ENCODE data around the gene RANBP2. TPM values are rescaled to one million over a fixed set of nuclear protein-coding genes. Genes with fewer than 3 reads are reported as not detected.

The RANBP2 gene
- total RNA-seq, 1 experiment from 2014 or later, result 23.7 TPM

DNA sequence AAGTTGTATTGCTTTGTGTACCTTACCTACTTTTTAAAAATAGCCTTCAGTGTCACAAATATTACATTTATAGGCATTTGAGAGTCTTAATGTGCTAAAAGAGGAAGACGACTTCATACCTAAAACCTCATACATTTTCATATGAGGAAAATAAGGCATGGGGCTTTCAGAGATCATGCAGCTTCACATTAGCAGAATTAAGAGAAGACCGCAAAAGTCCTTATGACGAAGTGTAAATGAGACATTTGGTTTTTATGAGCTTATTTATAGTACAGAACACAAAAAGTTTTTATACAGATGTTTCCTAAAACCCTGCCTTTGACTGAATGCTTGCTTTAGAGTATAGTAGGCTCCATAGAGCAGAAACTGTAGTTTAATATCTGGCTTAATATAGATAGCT is 57.2 kb downstream of the RANBP2 start:
- DNase-seq (ENCODE audit: low spot score), result no peak

GRCh38 chr2:108778857-108779256 is 59.6 kb downstream of the RANBP2 start:
- no peak for DNase-seq (ENCODE audit: low spot score)

DNA sequence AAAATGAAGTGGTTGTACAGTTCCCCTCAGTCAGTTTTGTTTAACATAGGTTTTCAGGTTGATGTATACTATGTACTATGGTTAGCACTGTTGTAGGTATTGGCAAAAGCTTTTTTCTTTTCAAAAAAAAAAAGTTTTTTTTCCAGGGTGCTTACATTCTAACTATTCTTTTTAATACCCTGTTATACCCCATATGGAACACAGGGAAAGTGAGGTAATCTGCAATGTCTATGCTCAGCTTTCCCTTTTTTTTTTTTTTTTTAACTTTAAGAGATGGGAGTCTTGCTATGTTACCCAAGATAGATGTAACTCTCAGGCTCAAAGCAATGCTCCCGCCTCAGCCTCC is 66.7 kb downstream of the RANBP2 start:
- DNase-seq (ENCODE audit: low spot score), result peak; percentile 11

DNA sequence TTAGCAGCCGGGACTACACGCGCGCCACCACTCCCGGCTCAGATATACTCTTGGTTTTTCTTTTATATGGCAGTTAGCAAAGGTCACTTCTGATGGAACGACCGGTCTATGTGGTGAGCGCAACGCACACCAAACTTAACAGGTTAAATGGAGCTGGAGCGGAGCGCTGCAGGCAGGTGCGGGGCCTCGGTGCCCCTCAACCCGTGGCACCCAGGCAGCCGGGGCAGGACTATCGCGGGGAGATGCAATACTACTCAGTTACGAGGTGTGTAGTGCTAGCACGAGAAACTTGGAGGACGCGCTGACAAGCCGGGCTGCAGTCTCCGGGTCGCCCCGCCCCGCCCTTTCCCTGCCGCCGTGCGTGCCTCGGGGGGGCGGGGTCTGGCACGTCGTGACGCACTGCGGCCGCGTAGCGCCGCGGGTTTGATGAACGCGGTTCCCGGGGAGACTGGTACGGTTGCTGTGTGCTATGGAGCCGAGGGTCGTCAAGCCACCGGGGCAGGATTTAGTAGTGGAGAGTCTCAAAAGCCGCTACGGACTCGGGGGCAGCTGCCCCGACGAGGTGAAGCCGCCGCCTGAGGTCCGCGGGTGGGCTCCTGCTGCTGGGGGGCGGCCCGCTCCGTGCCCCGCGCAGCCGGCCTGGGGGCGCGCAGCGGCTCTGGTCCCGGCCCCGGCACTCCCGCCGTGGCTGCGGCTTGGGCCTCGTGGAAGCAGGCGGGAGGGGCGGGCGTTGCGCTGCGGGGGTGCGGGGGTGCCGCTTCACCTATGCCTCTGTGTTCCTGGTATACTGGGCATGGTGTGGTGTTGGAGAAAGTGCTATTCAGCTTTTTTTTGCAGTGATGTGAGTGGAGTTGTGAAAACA is 67.3 kb downstream of the RANBP2 start, which contains the start of gene CCDC138:
Gene CCDC138 (plus strand): TSS at position 418 of the 862 bp plus-strand sequence. CDS start 52 bp downstream, at position 470.
- peak; percentile 92 for DNase-seq (ENCODE audit: low spot score)

DNA sequence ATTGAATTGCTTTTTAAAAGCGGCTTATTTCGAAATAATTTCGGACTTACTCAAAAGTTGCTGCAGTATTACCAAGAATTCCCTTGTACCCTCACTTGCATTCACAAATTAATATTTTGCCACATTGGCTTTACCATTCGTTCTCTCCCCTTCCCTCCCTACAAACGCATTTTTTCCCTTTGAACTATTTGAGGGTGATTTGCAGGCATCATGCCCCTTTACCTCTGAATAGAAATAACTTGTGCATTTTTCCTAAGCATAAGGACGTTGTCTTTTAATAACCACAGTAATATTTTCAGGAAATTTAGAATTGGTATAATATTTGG is 67.9 kb downstream of the RANBP2 start:
- peak; percentile 33 for DNase-seq (ENCODE audit: low spot score)

DNA sequence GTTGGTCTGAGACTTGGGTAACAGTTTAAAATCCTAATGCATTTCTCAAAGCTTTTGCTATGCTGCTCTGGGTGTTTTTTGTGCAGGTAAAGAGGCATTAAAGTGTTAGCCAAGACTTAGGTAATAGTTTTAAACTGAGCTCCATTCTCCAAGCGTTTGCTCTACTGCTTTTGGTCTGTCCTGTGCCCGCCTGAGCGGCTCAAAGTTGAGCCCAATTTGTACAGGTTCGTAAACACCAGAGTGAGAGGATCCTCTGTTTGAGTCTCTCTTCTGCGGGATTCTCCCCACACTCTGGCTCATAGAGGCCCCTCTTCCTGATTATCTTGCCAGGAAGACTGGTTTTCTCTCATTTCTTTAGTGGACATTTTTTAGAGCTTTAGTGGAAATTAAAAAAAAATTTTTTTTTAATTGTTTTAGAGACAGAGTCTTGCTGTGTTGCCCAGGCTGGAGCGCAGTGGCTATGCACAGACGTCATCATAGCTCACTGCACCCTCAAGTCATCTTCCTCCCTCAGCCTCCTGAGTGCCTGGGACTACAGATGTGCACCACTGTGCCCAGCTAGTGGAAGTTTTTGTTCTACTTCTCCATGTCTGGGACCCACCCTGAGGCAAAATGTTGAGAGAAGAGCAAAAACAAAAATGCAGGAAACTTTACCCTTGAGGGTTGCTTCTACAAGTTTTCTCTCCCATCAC is 83.9 kb downstream of the RANBP2 start:
- no peak for DNase-seq (ENCODE audit: low spot score)

GRCh38 chr2:108805032-108805431 is 85.8 kb downstream of the RANBP2 start:
- DNase-seq (ENCODE audit: low spot score), result no peak

DNA sequence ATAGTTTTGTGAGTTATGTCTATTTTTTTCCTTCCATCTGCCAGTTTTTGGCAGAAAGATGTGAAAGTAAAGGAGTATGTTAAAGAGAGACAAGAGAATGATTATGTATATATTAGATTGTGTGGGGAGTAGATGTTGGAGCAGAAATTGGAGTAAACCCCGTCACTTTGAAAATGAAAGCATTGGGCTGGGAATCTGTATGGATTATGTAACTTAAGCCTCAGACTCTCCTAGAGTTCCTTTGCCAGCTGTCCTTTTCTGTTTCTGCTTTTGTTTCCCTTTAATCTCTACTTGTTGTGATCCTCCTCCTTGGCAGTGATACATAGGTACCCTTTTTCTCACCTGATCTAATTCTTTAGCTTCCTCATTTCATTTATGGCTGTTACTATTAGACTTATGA is 86.5 kb downstream of the RANBP2 start:
- no peak for DNase-seq (ENCODE audit: low spot score)

DNA sequence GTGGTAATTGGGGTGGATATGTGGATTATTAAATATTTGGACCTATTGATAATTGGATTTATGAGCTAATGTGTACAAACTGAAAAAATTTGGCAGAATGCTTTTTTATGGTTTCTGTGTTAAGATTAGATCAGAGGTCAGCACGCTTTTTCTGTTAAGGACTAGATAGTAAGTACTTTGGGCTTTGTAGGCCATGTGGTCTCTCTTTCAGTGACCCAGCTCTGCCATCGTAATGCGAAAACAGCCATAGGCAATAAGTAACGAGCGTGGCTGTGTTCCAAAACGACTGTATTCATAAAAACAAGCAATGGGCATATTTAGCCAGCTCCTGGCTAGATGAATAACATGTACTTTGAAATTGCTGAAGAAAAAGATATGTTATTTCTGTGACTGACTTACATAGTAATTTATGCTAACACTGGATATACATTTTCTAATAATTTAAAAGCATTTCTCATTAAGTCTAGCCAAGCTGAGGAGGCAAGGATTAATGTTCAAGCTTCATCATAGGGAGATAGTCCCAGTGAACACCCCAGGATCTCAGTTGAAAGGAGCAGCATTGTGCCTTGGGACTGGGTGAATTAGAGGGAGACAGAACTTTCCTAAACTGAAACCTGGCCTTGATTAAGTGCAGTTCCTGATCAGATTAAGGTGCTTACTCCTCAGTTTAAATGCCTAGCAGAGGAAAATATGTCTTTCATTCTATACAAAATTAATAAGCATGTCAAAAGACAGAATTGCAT is 87.3 kb downstream of the RANBP2 start:
- no peak for DNase-seq (ENCODE audit: low spot score)

DNA sequence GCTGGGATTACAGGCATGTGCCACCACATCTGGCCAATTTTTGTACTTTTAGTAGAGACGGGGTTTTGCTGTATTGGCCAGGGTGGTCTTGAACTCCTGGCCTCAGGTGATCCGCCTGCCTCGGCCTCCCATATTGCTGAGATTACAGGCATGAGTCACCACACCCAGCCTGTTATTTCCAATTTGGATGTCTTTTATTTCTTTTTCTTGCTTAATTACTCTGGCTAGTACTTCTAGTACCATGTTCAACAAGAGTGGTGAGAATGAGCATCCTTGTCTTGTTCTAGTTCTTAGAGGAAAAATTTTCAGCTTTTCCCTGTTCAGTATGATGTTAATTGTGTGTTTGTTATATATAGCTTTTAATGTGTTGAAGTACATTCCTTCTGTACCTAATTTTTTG is 90.7 kb downstream of the RANBP2 start:
- no peak for DNase-seq (ENCODE audit: low spot score)

- no peak for DNase-seq (ENCODE audit: low spot score)
Observed at GRCh38 chr2:108810993-108811957, 92.0 kb downstream of the RANBP2 start.

GRCh38 chr2:108813732-108814131 is 94.5 kb downstream of the RANBP2 start:
- no peak for DNase-seq (ENCODE audit: low spot score)

GRCh38 chr2:108820482-108820881 is 101.2 kb downstream of the RANBP2 start:
- no peak for DNase-seq (ENCODE audit: low spot score)

DNA sequence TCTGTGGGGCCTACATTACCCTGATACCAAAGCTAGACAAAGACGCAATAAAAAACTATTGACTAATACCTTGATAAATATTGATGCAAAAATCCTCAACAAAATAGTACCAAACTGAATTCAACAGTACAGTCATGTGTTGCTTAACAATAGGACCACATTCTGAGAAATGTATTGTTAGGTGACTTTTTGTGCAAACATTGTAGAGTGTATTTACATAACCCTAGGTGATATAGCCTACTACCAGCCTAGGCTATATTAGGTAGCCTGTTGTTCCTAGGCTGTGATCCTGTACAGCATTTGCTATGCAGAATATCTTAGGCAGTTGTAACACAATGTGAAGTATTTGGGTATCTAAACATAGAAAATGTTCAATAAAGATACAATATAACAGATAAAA is 104.0 kb downstream of the RANBP2 start:
- no peak for DNase-seq (ENCODE audit: low spot score)

GRCh38 chr2:108824316-108825070 is 105.2 kb downstream of the RANBP2 start:
- no peak for DNase-seq (ENCODE audit: low spot score)

GRCh38 chr2:108825254-108825653 is 106.0 kb downstream of the RANBP2 start:
- no peak for DNase-seq (ENCODE audit: low spot score)

DNA sequence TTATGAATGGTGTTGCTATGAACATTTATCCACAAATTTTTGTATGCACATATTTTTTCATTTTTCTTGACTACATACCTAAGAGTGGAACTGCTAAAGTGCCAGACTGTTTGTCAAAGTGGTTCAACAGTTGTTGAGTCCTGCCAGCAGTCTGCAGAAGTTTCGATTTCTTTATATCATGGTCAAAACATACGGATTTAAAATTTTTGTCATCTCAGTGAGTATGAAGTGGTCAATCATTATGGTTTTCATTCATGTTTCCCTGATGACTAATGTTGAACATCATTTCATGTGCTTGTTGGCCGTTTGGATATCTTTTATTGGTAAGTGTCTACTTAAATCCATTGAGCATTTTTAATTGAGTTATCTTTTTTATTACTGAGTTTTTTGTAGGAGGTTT is 106.5 kb downstream of the RANBP2 start:
- DNase-seq (ENCODE audit: low spot score), result no peak

GRCh38 chr2:108829578-108830310 is 110.5 kb downstream of the RANBP2 start:
- DNase-seq (ENCODE audit: low spot score), result no peak

GRCh38 chr2:108833219-108833618 is 113.9 kb downstream of the RANBP2 start:
- peak; percentile 62 for DNase-seq (ENCODE audit: low spot score)

GRCh38 chr2:108834620-108835019 is 115.3 kb downstream of the RANBP2 start:
- no peak for DNase-seq (ENCODE audit: low spot score)
